ENCODE results near the gene DNMBP.
"Not testable (repeated sequence)": the region's sequence is repeated elsewhere in the genome, so short reads cannot be mapped to it uniquely, and the experiment has no call there.

DNA sequence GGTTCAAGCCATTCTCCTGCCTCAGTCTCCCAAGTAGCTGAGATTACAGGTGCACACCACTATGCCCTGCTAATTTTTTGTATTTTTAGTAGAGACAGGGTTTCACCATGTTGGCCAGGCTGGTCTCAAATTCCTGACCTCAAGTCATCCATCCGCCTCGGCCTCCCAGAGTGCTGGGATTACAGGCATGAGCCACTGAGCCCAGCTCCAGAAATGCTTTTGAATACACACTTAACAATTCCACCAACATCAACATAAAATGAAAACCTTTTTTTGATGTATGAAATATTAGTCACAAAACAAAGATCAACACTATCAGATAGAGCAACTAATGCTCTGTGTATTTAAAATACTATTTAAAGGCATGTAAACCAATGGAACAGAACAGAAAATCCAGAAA lies 63.7 kb downstream of the DNMBP start:
- TF ChIP-seq BHLHE40 (IDR thresholded peaks at IDR 0.05; ENCODE audit: borderline replicate concordance); ZNF384 (IDR thresholded peaks at IDR 0.05); FOXM1 (IDR thresholded peaks at IDR 0.05; ENCODE audit: borderline replicate concordance); ARNT (IDR thresholded peaks at IDR 0.05); HDGF (IDR thresholded peaks at IDR 0.05; ENCODE audit: borderline replicate concordance); NFRKB (IDR thresholded peaks at IDR 0.05); ELF4 (IDR thresholded peaks at IDR 0.05): not testable (repeated sequence)

Measured in HEK293T (cell line).